Endothelial cell of umbilical vein (primary cell): ENCODE data around the gene RIPK4. TPM values are rescaled to one million over a fixed set of nuclear protein-coding genes. Genes with fewer than 3 reads are reported as not detected.
"Not testable (repeated sequence)": the region's sequence is repeated elsewhere in the genome, so short reads cannot be mapped to it uniquely, and the experiment has no call there.

Experiments
- BruUV-seq: library from RNA; stranded (reverse); fragments of 400-500 nt; replicated peaks from 2 replicates; lab custom pipeline; 2021; lab: Mats Ljungman, UMichigan
- CTCF ChIA-PET: fragments of 300-600, 350-600 bp; sonication (Branson Sonifier 250); formaldehyde crosslinking; loops from one replicate; lab custom pipeline; 2021; ENCODE audit warnings: antibody characterized with exemption, inconsistent platforms; lab: Charles Lee
- POLR2A ChIA-PET: fragments of 300-600, 350-600 bp; sonication (Branson Sonifier 250); formaldehyde crosslinking; loops from one replicate; lab custom pipeline; 2021; ENCODE audit warnings: antibody characterized with exemption, inconsistent platforms; lab: Charles Lee
- DNase-seq: peaks from one replicate; pipeline ENCODE4 v3.0.0-alpha.2; 2011; ENCODE audit warnings: low read depth, low spot score
- FAIRE-seq: peaks from 2 replicates; lab custom pipeline; 2011; peaks lifted over from hg19 to GRCh38; lab: Jason Lieb, UNC
- H2AFZ ChIP-seq: 2 replicates; pipeline ENCODE4 v1.6.0; 2012; ENCODE audit warnings: low read depth, low read length, control low read depth, inconsistent platforms
- H3K27ac ChIP-seq: 2 replicates; pipeline ENCODE4 v1.5.1; 2011; ENCODE audit warnings: low read depth, mild to moderate bottlenecking, control low read depth, low read length, moderate library complexity; ENCODE audit not compliant: insufficient read depth
- H3K27me3 ChIP-seq, 2 experiments: 2 replicates each; pipeline versions ENCODE4 v1.6.0 to v1.6.1; 2011; ENCODE audit warnings: low read length in 2 of 2, mixed read lengths in 1 of 2; ENCODE audit not compliant: control insufficient read depth in 2 of 2, insufficient read depth in 2 of 2
- H3K36me3 ChIP-seq, 2 experiments: 2 replicates in 1 of 2; 3 replicates in 1 of 2; pipeline ENCODE4 v1.5.1; 2011; ENCODE audit warnings: low read length in 2 of 2, mild to moderate bottlenecking in 1 of 2, moderate library complexity in 1 of 2; ENCODE audit not compliant: control insufficient read depth in 2 of 2, insufficient read depth in 2 of 2; ENCODE audit errors: extremely low read depth in 1 of 2
- H3K4me1 ChIP-seq: 3 replicates; pipeline ENCODE4 v1.5.1; 2011; ENCODE audit warnings: mild to moderate bottlenecking, low read length; ENCODE audit not compliant: control insufficient read depth, insufficient read depth; ENCODE audit errors: extremely low read depth
- H3K4me2 ChIP-seq: 2 replicates; pipeline ENCODE4 v1.6.1; 2011; ENCODE audit warnings: low read length, control low read depth, mixed read lengths; ENCODE audit not compliant: insufficient read depth
- H3K4me3 ChIP-seq, 3 experiments: fragments of 200-600 bp in 1 of 3; sonication (generic), shearing (Covaris generic) in 1 of 3; replicated peaks in 1 of 3; 2 replicates each; pipeline ENCODE4 v1.5.1; 2011 to 2016; ENCODE audit warnings: control low read depth in 3 of 3, low read length in 3 of 3, mild to moderate bottlenecking in 2 of 3, inconsistent platforms in 1 of 3, low read depth in 1 of 3, moderate library complexity in 1 of 3; ENCODE audit not compliant: insufficient read depth in 1 of 3
- H3K79me2 ChIP-seq: 2 replicates; pipeline ENCODE4 v1.6.0; 2012; ENCODE audit warnings: low read length, inconsistent platforms; ENCODE audit not compliant: control insufficient read depth, insufficient read depth
- H3K9ac ChIP-seq: replicated peaks from 2 replicates; pipeline ENCODE3; 2011; ENCODE audit warnings: low read length, control low read depth; ENCODE audit not compliant: insufficient read depth; ENCODE audit errors: extremely low read depth
- H3K9me1 ChIP-seq: replicated peaks from 3 replicates; pipeline ENCODE4 v1.6.0; 2011; ENCODE audit warnings: mild to moderate bottlenecking, low read length; ENCODE audit not compliant: control insufficient read depth, insufficient read depth; ENCODE audit errors: extremely low read depth
- H3K9me3 ChIP-seq: replicated peaks from 2 replicates; pipeline ENCODE4 v1.5.1; 2012; ENCODE audit warnings: low read length, inconsistent platforms; ENCODE audit not compliant: control insufficient read depth, insufficient read depth
- H4K20me1 ChIP-seq: replicated peaks from 2 replicates; pipeline ENCODE3; 2011; ENCODE audit warnings: mild to moderate bottlenecking, low read length; ENCODE audit not compliant: control insufficient read depth, insufficient read depth; ENCODE audit errors: extremely low read depth
- EZH2 ChIP-seq: IDR thresholded peaks from 2 replicates; pipeline ENCODE4 v1.6.1; 2012; ENCODE audit warnings: borderline replicate concordance, low read depth, mild to moderate bottlenecking, moderate library complexity, low read length, inconsistent platforms; ENCODE audit not compliant: severe bottlenecking
- FOS ChIP-seq: IDR thresholded peaks from 2 replicates; pipeline ENCODE4 v1.6.1; 2011; ENCODE audit warnings: mild to moderate bottlenecking, low read length, moderate library complexity, borderline replicate concordance; ENCODE audit not compliant: insufficient read depth
- MYC ChIP-seq: IDR thresholded peaks from one replicate; pipeline ENCODE4 v1.6.1; 2011; ENCODE audit warnings: mild to moderate bottlenecking, low read depth, low read length
- POLR2AphosphoS5 ChIP-seq: IDR thresholded peaks from 2 replicates; pipeline ENCODE4 v1.6.1; 2012; ENCODE audit warnings: low read depth, mild to moderate bottlenecking, control low read depth, low read length, moderate library complexity; ENCODE audit not compliant: insufficient read depth
- dilution Hi-C: fragments of 300-500 bp; cut with MboI; formaldehyde crosslinking; loops from one replicate; pipeline ENCODE4 v1.15.0; 2019; ENCODE audit warnings: low sequenced_read_pairs; ENCODE audit not compliant: extremely low pct_ligation_motif_present
- intact Hi-C: fragments of 100-400 bp; cut with micrococcal nuclease; formaldehyde crosslinking; loops from one replicate; pipeline ENCODE4 v1.10.0; 2022
- polyA plus RNA-seq, 4 experiments: library from polyadenylated mRNA; depleted of rRNA in 3 of 4; stranded (reverse) in 3 of 4; unstranded in 1 of 4; fragments of >200 nt; gene quantifications; 2 replicates each; pipeline versions ENCODE4 v1.2.1 to v1.2.3, GENCODE V29; 2011 to 2012; ENCODE audit warnings: missing spikeins in 1 of 4
- total RNA-seq: library from RNA; stranded (reverse); gene quantifications from 2 replicates; pipeline ENCODE4 v1.2.3, GENCODE V29; 2021
- TF ChIP-seq, protein P1 (sequence below), 2 donors: IDR thresholded peaks; 1 replicate in 1 of 2; 2 replicates in 1 of 2; pipeline ENCODE4 v1.5.1; 2011; ENCODE audit warnings: low read length in 2 of 2, mild to moderate bottlenecking in 2 of 2, moderate library complexity in 2 of 2, control low read depth in 1 of 2, inconsistent platforms in 1 of 2, low read depth in 1 of 2; ENCODE audit not compliant: insufficient read depth in 1 of 2; ENCODE audit errors: extremely low read depth in 1 of 2
- TF ChIP-seq, protein P2 (sequence below): IDR thresholded peaks from 2 replicates; pipeline ENCODE4 v1.6.1; 2011; ENCODE audit not compliant: insufficient read depth, insufficient read length

The RIPK4 gene
- total and polyA plus RNA-seq, 2 donors (not counting 3 experiments of a cell fraction or from before 2014, with no cell fraction given), result not detected

DNA sequence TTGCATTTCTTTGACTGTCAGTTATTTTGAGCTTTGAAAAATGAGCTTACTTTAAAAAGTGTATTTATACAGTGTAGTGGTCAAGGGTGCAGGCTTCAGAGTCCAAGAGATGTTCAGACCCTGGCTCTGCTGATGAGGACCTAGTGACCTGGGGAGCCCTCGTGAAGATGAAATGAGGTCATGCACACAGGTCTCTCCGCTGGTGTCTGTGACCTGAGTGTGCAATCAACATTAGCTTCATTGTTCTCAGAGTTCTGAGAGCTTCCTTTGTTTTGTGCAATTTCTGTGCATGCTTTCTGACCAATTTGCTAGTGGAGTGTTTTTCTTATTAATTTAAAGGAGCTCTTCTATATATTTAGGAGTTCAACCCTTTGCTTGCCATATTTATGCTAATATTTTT lies 71.3 kb downstream of the RIPK4 start:
- no peak for TF ChIP-seq POLR2AphosphoS5
- TF ChIP-seq EZH2, result no peak
- TF ChIP-seq MYC, result no peak
- TF ChIP-seq, protein P1, sequence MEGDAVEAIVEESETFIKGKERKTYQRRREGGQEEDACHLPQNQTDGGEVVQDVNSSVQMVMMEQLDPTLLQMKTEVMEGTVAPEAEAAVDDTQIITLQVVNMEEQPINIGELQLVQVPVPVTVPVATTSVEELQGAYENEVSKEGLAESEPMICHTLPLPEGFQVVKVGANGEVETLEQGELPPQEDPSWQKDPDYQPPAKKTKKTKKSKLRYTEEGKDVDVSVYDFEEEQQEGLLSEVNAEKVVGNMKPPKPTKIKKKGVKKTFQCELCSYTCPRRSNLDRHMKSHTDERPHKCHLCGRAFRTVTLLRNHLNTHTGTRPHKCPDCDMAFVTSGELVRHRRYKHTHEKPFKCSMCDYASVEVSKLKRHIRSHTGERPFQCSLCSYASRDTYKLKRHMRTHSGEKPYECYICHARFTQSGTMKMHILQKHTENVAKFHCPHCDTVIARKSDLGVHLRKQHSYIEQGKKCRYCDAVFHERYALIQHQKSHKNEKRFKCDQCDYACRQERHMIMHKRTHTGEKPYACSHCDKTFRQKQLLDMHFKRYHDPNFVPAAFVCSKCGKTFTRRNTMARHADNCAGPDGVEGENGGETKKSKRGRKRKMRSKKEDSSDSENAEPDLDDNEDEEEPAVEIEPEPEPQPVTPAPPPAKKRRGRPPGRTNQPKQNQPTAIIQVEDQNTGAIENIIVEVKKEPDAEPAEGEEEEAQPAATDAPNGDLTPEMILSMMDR (IDR thresholded peaks at IDR 0.05; ENCODE audit: extremely low read depth in 1 of 2, insufficient read depth in 1 of 2, low read depth in 1 of 2, low read length in 2 of 2), result no peak
- no peak for TF ChIP-seq FOS
- TF ChIP-seq, protein P2, sequence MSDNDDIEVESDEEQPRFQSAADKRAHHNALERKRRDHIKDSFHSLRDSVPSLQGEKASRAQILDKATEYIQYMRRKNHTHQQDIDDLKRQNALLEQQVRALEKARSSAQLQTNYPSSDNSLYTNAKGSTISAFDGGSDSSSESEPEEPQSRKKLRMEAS, result no peak
- Histone ChIP-seq H4K20me1 (no peaks in the 10 kb centered on the region), H3K27ac (no peak overlapping the region), H3K4me3 (no peak overlapping the region), H3K9me1 (no peaks in the 10 kb centered on the region), H3K79me2 (no peaks in the 10 kb centered on the region), H3K9me3 (no peaks in the 10 kb centered on the region), H3K4me1 (no peaks in the 10 kb centered on the region), H3K36me3 (no peaks in the 10 kb centered on the region), H3K9ac (no peak overlapping the region), H3K4me2 (no peak overlapping the region), H3K27me3 (no peaks in the 10 kb centered on the region), H2AFZ (no peak overlapping the region)
- FAIRE-seq (no peak), DNase-seq (no peak)
- ChIA-PET CTCF (interaction anchor here (1.6 kb wide), 1 partner anchor 21 kb away, joined by 4 read pairs; no protein-coding TSS in a partner anchor), POLR2A (interaction anchor here (0.5 kb wide), 1 partner anchor 25 kb away, joined by 4 read pairs; no protein-coding TSS in a partner anchor)
- intact Hi-C loops (no loop called here), dilution Hi-C loops (no loop called here)
- BruUV-seq, result no TSS peak

DNA sequence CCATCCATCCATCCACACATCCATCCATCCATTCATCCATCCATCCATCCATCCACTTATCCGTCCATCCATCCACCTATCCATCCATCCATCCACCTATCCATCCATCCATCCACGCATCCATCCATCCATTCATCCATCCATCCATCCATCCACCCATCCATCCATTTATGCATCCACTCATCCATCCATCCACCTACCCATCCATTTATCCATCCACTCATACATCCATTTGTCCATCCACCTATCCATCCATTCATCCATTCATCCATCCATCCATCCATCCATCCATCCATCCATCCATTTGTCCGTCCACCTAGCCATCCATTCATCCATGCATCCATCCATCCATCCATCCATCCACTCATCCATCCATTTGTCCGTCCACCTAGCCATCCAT lies 72.8 kb downstream of the RIPK4 start:
- H3K27ac ChIP-seq, H3K9ac ChIP-seq, dilution Hi-C loops, H3K4me2 ChIP-seq, H3K4me1 ChIP-seq, H3K9me3 ChIP-seq, H3K9me1 ChIP-seq, BruUV-seq, H3K27me3 ChIP-seq, POLR2A ChIA-PET, H3K36me3 ChIP-seq, DNase-seq, FAIRE-seq, CTCF ChIA-PET, intact Hi-C loops, H3K79me2 ChIP-seq, H3K4me3 ChIP-seq, H2AFZ ChIP-seq, H4K20me1 ChIP-seq: not testable (repeated sequence)
